Activated CD4-positive, alpha-beta T cell treated with anti-CD3 and anti-CD28 coated beads, Interleukin-2, Interleukin-6, amounts not matched to agents 100 ng/mL and 50 ng/mL, durations not matched to agents 16 hours and 8 hours (primary cell): ENCODE data around the gene SSBP4.
A peak's percentile ranks its signal among the peaks of the same experiment; 100 is the strongest.
"Not testable (repeated sequence)": the region's sequence is repeated elsewhere in the genome, so short reads cannot be mapped to it uniquely, and the experiment has no call there.

Source experiments
- DNase-seq: peaks from one replicate; pipeline ENCODE4 v3.0.0-alpha.2; 2020

The SSBP4 gene

DNA sequence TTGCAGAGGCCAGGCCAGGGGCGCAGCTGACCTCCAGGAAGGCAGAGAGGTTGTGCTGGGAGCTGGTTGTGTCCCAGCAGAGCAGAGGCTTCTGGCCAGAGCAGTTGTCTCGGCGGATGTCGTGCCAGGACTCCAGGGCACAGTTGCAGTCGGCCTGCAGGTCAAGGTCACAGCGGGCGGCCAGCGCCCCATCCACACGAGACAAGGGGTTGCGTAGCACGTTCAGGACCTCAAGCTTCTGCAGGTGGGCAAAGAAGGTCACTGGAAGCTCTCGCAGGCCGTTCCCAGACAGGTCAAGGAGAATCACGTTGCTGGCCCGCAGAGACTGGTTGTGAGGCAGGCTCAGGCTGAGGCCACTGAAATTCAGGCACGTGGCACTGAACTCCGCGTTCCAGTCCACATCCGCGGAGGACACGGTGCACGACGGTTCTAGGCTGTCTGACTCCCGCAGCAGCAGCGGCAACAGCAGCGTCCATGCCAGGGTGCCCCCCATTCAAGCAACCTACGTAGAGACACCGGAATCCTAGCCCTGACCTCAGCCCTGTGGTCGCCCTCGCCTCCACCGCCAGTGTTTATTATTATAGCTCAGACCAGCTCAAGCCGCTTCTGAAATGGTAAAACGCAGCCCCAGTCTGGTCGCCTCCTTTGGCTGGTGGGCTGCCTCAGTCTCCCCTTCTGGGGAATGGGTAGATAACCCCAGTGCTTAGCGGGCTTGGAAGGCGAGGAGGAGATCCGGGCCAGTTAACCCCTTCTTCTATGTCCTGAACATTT lies 22.5 kb upstream of the SSBP4 start:
- no peak for DNase-seq

DNA sequence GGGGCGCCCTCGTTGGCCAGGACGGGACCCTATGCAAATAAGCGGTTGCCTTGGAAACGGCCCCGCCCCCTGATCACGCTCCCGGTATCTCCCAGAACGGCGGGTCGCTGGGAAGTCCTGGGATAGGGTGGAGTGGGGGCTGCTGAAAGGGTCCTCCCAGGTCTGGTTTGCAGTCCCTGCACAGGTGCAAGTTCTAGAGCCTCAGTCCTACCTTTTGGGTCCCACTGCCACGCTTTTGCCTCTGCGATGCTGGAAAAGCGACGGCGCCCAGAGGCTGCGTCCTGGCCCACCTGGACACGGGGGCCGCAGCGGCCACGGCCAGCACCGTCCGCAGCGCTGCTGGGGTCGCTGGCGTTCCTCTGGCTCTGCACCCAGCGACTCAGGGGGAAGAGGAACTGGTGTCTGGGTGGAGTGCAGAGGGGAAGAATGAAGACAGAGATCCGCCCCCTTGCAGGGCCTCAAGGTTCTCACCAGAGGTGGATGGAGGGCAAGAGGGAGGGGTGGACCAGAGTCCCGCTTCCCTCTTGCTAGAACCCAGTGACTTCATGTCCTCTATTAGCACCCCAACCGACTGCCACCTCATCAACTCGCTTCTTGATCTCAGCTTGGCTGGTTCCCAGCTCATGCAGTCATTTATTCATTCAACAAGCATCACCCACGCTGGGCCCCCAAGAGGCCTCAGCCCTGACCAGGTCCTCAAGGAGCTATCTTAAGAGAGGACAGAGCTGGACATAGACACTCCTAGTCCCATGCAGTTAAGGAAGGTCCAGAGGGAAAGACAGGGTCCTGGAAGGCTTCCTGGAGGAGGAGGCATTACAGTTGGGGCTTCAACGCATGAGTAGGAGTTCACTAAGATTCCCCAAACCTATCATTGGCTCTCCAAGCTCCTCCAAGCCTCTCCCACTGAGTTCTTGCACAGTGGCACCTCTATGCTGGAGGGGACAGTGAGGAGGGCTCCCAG lies 21.7 kb upstream of the SSBP4 start, which contains the start of gene LRRC25:
Gene LRRC25 (minus strand): TSS at position 381 of the 961 bp plus-strand sequence. CDS start 659 bp downstream, outside the sequence.
- no peak for DNase-seq

DNA sequence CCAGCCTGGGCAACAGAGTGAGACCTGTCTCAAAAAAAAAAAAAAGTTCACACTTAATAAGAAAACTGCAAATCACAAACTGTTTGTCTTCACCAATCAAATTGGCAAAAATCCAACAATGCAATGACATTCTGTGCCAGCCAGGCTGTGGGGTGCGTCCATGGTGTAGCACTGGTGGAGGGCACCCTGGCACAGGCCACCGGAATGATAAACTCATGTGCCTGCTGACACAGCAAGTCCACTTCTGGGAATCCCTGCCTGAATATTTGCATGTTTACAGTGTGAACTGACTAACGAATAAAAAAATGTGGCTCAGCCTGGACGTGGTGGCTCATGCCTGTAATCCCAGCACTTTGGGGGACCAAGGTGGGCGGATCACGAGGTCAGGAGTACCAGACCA lies 20.2 kb upstream of the SSBP4 start:
- DNase-seq, result no peak

- DNase-seq, result no peak
These were observed 17.6 kb upstream of the SSBP4 start for GRCh38 chr19:18401580-18402112.

DNA sequence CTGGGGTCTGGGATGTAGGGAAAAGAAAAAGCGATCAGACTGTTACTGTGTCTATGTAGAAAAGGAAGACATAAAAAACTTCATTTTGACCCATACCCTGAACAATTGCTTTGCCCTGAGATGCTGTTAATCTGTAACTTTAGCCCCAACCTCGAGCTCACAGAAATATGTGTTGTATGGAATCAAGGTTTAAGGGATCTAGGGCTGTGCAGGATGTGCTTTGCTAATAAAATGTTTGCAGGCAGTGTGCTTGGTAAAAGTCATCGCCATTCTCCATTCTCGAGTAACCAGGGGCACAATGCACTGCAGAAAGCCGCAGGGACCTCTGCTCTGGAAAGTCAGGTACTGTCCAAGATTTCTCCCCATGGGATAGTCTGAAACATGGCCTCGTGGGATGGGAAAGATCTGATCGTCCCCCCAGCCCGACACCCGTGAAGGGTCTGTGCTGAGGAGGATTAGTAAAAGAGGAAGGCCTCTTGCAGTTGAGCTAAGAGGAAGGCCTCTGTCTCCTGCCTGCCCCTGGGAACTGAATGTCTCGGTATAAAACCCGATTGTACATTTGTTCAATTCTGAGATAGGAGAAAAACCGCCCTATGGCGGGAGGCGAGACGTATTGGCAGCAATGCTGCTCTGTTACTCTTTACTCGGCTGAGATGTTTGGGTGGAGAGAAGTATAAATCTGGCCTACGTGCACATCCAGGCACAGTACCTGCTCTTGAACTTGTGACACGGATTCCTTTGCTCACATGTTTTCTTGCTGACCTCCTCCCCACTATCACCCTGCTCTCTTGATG lies 16.5 kb upstream of the SSBP4 start:
- not testable (repeated sequence) for DNase-seq

DNA sequence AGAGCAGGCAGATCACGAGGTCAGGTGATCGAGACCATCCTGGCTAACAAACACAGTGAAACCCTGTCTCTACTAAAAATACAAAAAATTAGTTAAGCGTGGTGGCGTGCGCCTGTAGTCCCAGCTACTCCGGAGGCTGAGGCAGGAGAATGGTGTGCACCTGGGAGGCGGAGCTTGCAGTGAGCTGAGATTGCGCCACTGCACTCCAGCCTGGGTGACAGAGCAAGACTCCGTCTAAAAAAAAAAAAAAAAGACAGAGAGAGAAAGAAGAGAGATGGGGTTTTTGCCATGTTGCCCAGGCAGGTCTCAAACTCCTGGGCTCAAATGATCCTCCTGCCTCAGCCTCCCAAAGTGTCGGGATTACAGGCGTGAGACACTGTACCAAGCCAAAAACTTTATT lies 13.4 kb upstream of the SSBP4 start:
- not testable (repeated sequence) for DNase-seq

DNA sequence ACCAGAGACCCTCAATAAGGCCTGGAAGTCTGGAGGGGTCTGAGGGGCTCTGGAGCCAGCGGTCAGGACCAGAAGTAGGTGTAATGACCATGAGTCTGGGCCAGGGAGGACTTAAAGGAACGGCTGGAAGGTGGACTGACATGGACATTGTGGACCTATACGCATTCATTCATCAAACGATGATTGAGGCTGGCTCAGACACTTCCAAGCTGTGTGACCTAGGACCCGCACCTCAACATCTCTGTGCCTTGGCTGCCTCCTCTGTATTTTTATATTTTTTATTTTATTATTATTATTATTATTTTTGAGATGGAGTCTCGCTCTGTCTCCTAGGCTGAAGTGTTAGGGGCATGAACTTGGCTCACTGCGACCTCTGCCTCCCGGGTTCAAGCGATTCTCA lies 12.4 kb upstream of the SSBP4 start:
- no peak for DNase-seq

DNA sequence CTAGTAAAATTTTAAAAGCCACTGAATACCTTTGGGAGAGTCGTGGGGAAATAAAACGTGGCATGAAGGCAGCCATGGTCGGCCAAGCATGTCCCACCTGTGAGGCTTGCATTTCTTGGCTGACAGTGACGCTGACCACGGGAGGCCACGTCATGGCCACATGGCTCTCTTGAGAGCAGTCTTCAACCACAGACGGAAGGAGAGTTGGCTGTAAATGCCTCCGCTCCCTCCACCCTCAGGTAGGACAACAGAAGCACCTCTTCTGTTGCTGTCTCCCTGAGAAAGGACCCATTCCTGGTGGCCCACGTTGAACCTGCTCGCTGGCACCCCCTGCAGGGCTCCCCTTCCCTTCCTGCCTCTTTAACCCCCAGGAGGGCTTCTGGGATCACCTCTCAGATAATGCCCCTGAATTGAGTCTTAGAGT lies 11.1 kb upstream of the SSBP4 start:
- no peak for DNase-seq

GRCh38 chr19:18412610-18413239 lies 6.5 kb upstream of the SSBP4 start:
- DNase-seq, result no peak

DNA sequence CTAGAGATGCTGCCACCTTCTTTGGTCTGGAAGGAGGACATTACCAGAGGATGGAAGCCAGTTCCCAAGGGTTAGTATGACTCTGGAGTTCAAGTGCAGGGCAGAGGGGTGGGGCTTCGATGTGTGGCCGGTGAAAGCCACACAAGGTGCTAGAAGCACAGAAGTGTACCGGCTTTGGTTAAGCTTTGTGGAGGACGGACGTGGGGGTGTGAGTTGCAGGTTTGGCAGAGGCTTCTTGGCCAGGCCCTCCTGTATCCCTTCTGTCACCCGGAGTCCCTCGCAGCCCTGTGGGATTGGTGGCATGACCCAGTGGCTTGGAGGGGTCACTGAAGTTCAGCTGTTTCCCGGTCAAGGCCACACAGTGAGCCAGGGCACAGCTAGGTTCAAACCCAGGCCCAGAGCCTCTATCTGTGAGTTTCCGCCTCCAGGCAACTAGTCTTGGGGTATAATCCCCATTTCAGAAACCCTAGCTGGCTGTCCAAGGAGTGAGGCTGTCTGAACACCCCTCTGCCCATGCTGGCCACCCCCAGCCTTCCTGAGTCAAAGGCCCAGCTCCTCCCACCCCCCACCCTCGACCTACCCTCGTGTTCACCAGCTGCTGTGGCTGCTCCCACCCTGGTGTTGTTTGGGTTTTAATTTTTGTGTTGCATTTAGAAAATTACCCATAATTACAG lies 4.6 kb upstream of the SSBP4 start:
- DNase-seq, result no peak

- DNase-seq, result no peak
These were observed 3.9 kb upstream of the SSBP4 start for GRCh38 chr19:18415178-18415867.

GRCh38 chr19:18416778-18417249 lies 2.4 kb upstream of the SSBP4 start:
- DNase-seq, result peak; percentile 81

DNA sequence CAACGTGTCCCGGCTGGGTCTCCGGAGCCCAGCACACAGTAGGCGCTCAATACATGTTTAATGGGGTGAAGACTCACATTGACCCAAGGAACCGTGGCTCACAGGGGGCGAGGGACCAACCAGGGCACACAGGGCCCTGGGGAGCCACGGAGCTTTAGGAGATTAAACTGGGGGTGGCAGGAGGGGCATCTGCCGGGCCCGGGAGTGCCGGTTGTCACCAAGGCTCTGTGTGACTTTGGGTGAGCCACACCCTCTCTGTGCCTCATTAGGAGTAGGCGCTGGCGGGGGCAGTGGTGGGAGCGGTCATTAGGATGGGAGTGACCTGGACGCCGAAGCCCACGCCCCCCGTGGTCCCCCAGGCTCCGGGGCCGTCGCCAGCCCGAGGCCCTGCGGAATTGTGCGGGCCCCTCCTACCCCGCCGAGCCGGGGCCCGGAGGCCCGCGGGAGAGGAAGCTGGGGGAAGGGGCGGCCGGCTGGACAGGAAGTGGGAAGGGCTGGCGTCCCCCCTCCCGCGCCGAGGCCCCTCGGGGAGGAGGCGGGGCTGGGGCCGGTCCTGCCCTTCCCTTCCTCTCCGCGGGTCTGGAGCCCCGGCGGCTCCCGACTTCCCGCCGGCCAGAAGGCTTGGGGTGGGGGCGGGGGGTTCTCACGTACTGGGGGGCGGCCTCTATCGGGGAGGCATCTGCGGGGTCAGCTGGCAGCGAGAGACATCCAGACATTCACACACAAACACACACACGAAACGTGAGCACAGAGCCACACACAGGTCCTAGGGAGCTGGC lies 1.8 kb upstream of the SSBP4 start:
- DNase-seq, result peak; percentile 71

DNA sequence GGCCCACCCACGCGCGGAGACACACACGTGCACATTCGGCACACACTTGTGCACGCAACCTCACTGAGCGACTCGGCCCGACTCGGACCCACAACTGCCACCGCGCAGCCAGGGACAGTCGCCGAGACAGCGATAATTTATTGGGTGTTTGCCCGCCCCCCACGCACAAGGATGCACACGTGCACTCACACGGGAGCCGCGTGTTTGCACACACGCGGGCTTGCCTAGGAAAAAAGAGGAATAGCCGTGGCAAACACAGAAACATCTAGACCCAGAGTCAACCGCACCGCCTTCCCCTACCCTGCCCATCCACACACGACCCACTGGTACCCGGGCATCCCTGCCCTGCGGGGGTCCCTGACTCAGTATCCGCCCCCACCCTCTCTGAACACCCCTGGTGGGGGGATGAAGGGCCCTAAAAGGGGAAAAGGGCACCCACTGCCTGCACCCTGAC lies 1.1 kb upstream of the SSBP4 start:
- no peak for DNase-seq

DNA sequence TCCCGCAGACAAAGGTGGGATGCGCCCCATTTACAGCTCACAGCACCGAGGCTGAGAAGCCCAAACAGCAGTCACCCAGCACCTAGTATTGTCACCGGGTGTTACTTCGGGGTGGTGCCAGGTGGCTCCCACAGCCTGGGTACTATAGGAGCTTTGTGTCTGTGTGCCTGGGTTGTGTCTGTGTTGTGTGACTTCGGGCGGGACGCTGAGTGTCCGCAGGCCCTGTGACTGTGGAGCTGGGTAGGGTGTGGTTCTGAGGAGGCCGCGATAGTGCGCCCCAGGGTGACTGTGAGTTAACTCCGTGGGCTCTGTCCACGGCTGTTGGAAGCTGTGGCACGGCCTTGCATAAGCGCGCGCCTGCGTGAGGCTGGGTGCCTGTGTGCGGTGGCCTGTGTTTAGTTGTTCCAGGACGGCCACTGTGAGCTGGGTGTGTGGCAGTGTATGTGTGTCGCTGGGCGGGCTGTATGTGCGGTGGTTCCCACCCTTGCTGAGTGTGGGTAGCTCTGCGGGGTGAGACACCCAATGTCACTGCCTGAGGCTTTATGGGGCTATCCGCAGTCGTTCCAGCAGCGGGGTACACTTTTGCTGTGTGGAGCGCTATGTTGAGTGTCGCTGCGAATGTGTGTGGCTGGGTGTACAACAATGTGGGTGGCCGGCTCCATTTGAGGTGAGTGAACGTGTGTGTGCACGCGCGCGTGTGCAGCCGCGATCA lies 559 bp upstream of the SSBP4 start:
- no peak for DNase-seq

GRCh38 chr19:18419699-18420460 lies 682 bp downstream of the SSBP4 start:
- peak; percentile 68 for DNase-seq

DNA sequence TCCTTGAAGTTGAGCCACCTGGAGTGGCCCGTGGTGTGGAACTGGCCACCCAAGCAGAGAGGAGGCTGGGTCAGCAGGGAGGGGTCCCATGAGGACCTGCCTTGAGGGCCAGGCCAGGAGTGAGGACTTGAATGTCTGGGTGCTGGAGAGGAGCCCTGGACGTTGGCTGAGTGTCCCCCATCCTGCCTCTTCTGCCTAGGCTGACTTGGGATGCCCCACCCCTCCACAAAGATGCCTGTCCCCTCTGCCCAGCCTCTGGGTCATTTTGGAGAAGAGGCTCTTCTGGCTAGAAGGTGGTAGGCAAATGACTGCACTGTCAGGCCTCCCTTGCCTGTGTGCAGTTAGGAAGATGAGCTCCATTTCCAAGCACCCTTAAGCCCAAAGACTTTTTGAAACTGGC lies 1.7 kb downstream of the SSBP4 start:
- DNase-seq, result no peak

GRCh38 chr19:18421371-18421959 lies 2.3 kb downstream of the SSBP4 start:
- DNase-seq, result no peak
